ENCODE results near the gene BEST2.
A peak's percentile ranks its signal among the peaks of the same experiment; 100 is the strongest.
"Not testable (repeated sequence)": the region's sequence is repeated elsewhere in the genome, so short reads cannot be mapped to it uniquely, and the experiment has no call there.

BEST2 gene

GRCh38 chr19:12796146-12797071, 44.8 kb downstream of the BEST2 start:
- no peak overlapping the region for H3K4me3 ChIP-seq
- H3K36me3 ChIP-seq, result peaks cover 41% of the 10 kb centered on the region
- peaks cover 40% of the 10 kb centered on the region for H4K20me1 ChIP-seq
- H3K4me1 ChIP-seq, result peaks cover 39% of the 10 kb centered on the region
- no peaks in the 10 kb centered on the region for H3K9me3 ChIP-seq
- no peaks in the 10 kb centered on the region for H3K27me3 ChIP-seq
- no peak overlapping the region for H3K27ac ChIP-seq
- no peak for TF ChIP-seq Cebpa-rat (IDR thresholded peaks at IDR 0.05)
- H3K4me2 ChIP-seq, result peak overlapping the region; percentile 47
- H3K9ac ChIP-seq, result no peak overlapping the region

- Histone ChIP-seq H3K9me3 (no peaks in the 10 kb centered on the region), H3K36me3 (peaks cover 41% of the 10 kb centered on the region), H3K9ac (no peak overlapping the region), H3K27ac (no peak overlapping the region), H3K27me3 (no peaks in the 10 kb centered on the region), H4K20me1 (peaks cover 32% of the 10 kb centered on the region), H3K4me2 (no peak overlapping the region), H3K4me3 (no peak overlapping the region), H3K4me1 (peaks cover 42% of the 10 kb centered on the region)
- no peak for TF ChIP-seq Cebpa-rat (IDR thresholded peaks at IDR 0.05)
Observed at GRCh38 chr19:12797141-12797587, 45.6 kb downstream of the BEST2 start.

- H3K27me3 ChIP-seq, H3K27ac ChIP-seq, H3K9me3 ChIP-seq, H3K4me3 ChIP-seq, H3K4me2 ChIP-seq, H3K9ac ChIP-seq: not testable (repeated sequence)
- peaks cover 41% of the 10 kb centered on the region for H3K36me3 ChIP-seq
- H4K20me1 ChIP-seq, result peaks cover 28% of the 10 kb centered on the region
- H3K4me1 ChIP-seq, result peaks cover 46% of the 10 kb centered on the region
Observed at GRCh38 chr19:12797607-12798006, 46.0 kb downstream of the BEST2 start.

- Histone ChIP-seq H3K27ac (no peak overlapping the region), H3K4me3 (peak overlapping the region; percentile 90), H3K4me2 (peak overlapping the region; percentile 87), H3K27me3 (no peaks in the 10 kb centered on the region), H4K20me1 (peaks cover 21% of the 10 kb centered on the region), H3K9ac (peak overlapping the region; percentile 97), H3K36me3 (peaks cover 41% of the 10 kb centered on the region), H3K9me3 (no peaks in the 10 kb centered on the region), H3K4me1 (peaks cover 52% of the 10 kb centered on the region)
- no peak for TF ChIP-seq Cebpa-rat (IDR thresholded peaks at IDR 0.05)
Observed at GRCh38 chr19:12799742-12800465, 48.3 kb downstream of the BEST2 start.

- Histone ChIP-seq H3K4me1 (peaks cover 52% of the 10 kb centered on the region), H4K20me1 (peaks cover 21% of the 10 kb centered on the region)
- no peak for TF ChIP-seq Cebpa-rat (IDR thresholded peaks at IDR 0.05)
Observed at GRCh38 chr19:12800466-12800770, 48.8 kb downstream of the BEST2 start.

GRCh38 chr19:12800923-12801465, 49.4 kb downstream of the BEST2 start:
- H3K9ac ChIP-seq, result peak overlapping the region; percentile 97
- no peaks in the 10 kb centered on the region for H3K27me3 ChIP-seq
- peak overlapping the region; percentile 87 for H3K4me2 ChIP-seq
- peak overlapping the region; percentile 90 for H3K4me3 ChIP-seq
- H3K9me3 ChIP-seq, result no peaks in the 10 kb centered on the region
- H3K36me3 ChIP-seq, result peaks cover 41% of the 10 kb centered on the region
- peak overlapping the region; percentile 92 for H3K27ac ChIP-seq
- H4K20me1 ChIP-seq, result peaks cover 21% of the 10 kb centered on the region
- no peak for TF ChIP-seq Cebpa-rat (IDR thresholded peaks at IDR 0.05)
- peaks cover 53% of the 10 kb centered on the region for H3K4me1 ChIP-seq

More at GRCh38 chr19:12800466-12800770, 48.8 kb downstream of the BEST2 start:
- Histone ChIP-seq H3K4me3 (peak overlapping the region; percentile 90), H3K36me3 (peaks cover 41% of the 10 kb centered on the region), H3K9me3 (no peaks in the 10 kb centered on the region), H3K4me2 (peak overlapping the region; percentile 87), H3K27ac (peak overlapping the region; percentile 92; the same call in 1 of the 2 replicates), H3K27me3 (no peaks in the 10 kb centered on the region), H3K9ac (peak overlapping the region; percentile 97)

GRCh38 chr19:12801466-12802266, 50.1 kb downstream of the BEST2 start, which contains the start of the genes PRDX2 and THSD8:
TSS of gene PRDX2 (minus strand) at chr19:12801800. CDS start at chr19:12801261, 539 bp downstream.
TSS of gene THSD8 (plus strand) at chr19:12802069. CDS start at chr19:12802072, 3 bp downstream.
- Histone ChIP-seq H4K20me1 (peaks cover 21% of the 10 kb centered on the region), H3K9me3 (no peaks in the 10 kb centered on the region), H3K9ac (peak within 1 kb of the TSS; percentile 97), H3K36me3 (peaks cover 40% of the 10 kb centered on the region), H3K27ac (peak within 1 kb of the TSS; percentile 92), H3K27me3 (no peaks in the 10 kb centered on the region), H3K4me2 (peak within 1 kb of the TSS; percentile 87), H3K4me1 (peaks cover 51% of the 10 kb centered on the region), H3K4me3 (peak within 1 kb of the TSS; percentile 90)
- no peak for TF ChIP-seq Cebpa-rat (IDR thresholded peaks at IDR 0.05)

- H3K4me1 ChIP-seq, result peaks cover 59% of the 10 kb centered on the region
- TF ChIP-seq Cebpa-rat (IDR thresholded peaks at IDR 0.05), result no peak
- peaks cover 15% of the 10 kb centered on the region for H4K20me1 ChIP-seq
- peaks cover 35% of the 10 kb centered on the region for H3K36me3 ChIP-seq
- H3K4me2 ChIP-seq, result peak overlapping the region; percentile 87
- no peaks in the 10 kb centered on the region for H3K27me3 ChIP-seq
- H3K4me3 ChIP-seq, result peak overlapping the region; percentile 90
- peak overlapping the region; percentile 97 for H3K9ac ChIP-seq
- peak overlapping the region; percentile 92 for H3K27ac ChIP-seq
- H3K9me3 ChIP-seq, result no peaks in the 10 kb centered on the region
Observed at GRCh38 chr19:12802267-12803106, 50.9 kb downstream of the BEST2 start.

Measured in BLaER1 (cell line).